ENCODE data around the gene EPM2AIP1.
"Not testable (repeated sequence)": the region's sequence is repeated elsewhere in the genome, so short reads cannot be mapped to it uniquely, and the experiment has no call there.

EPM2AIP1 gene

GRCh38 chr3:36957862-36958686, 34.9 kb downstream of the EPM2AIP1 start:
- H3K23ac ChIP-seq (ENCODE audit: low read length), result no peak overlapping the region
- WGBS (ENCODE audit: extremely low coverage, insufficient coverage, low lambda C conversion rate), result no CpG with 5 or more reads among the region's 3 CpGs
- no peak overlapping the region for H2BK15ac ChIP-seq (replicated peaks; ENCODE audit: low read depth)
- no peak overlapping the region for H2AK5ac ChIP-seq (ENCODE audit: low read length)
- no peak overlapping the region for H4K5ac ChIP-seq (ENCODE audit: low read length)
- no peak overlapping the region for H3K4ac ChIP-seq (ENCODE audit: low read depth, low read length)
- H3K4me2 ChIP-seq (ENCODE audit: low read length), result no peak overlapping the region
- no peaks in the 10 kb centered on the region for H3K79me2 ChIP-seq (ENCODE audit: control insufficient read depth, insufficient read depth, low read length)
- H3K27me3 ChIP-seq (ENCODE audit: insufficient read depth, low read length, poor library complexity), result no peaks in the 10 kb centered on the region
- H3K4me3 ChIP-seq (ENCODE audit: low read length), result no peak overlapping the region
- H2BK120ac ChIP-seq (ENCODE audit: low read depth, low read length), result no peak overlapping the region
- no peak overlapping the region for H3K9ac ChIP-seq (ENCODE audit: low read length)
- DNase-seq, result no peak
- no peak overlapping the region for H2BK5ac ChIP-seq (ENCODE audit: low read length)
- H3K36me3 ChIP-seq (ENCODE audit: control insufficient read depth, insufficient read depth, low read length), result no peaks in the 10 kb centered on the region
- no peaks in the 10 kb centered on the region for H3K79me1 ChIP-seq (ENCODE audit: low read length)
- H4K8ac ChIP-seq (ENCODE audit: low read depth, low read length), result no peak overlapping the region
- H3K56ac ChIP-seq (ENCODE audit: low read length), result no peak overlapping the region
- no peaks in the 10 kb centered on the region for H3K4me1 ChIP-seq (ENCODE audit: control insufficient read depth, low read depth, low read length)
- H3K18ac ChIP-seq (ENCODE audit: low read length), result no peak overlapping the region
- no peak overlapping the region for H3K27ac ChIP-seq (ENCODE audit: low read depth, low read length)

- Histone ChIP-seq H3K79me1 (ENCODE audit: low read length) (no peaks in the 10 kb centered on the region), H3K9ac (ENCODE audit: low read length) (no peak overlapping the region)
- WGBS (ENCODE audit: extremely low coverage, insufficient coverage, low lambda C conversion rate), result no CpG with 5 or more reads among the region's 1 CpG
Observed at GRCh38 chr3:36957063-36957462, 35.9 kb downstream of the EPM2AIP1 start.

GRCh38 chr3:36956155-36956554, 36.8 kb downstream of the EPM2AIP1 start:
- Histone ChIP-seq H3K23ac (ENCODE audit: low read length) (no peak overlapping the region), H4K8ac (ENCODE audit: low read depth, low read length) (no peak overlapping the region), H2BK120ac (ENCODE audit: low read depth, low read length) (no peak overlapping the region), H3K4me2 (ENCODE audit: low read length) (no peak overlapping the region), H4K5ac (ENCODE audit: low read length) (no peak overlapping the region), H3K4me3 (ENCODE audit: low read length) (no peak overlapping the region), H2BK15ac (replicated peaks; ENCODE audit: low read depth) (no peak overlapping the region), H2BK5ac (ENCODE audit: low read length) (no peak overlapping the region), H3K56ac (ENCODE audit: low read length) (no peak overlapping the region), H3K27me3 (ENCODE audit: insufficient read depth, low read length, poor library complexity) (no peaks in the 10 kb centered on the region), H3K27ac (ENCODE audit: low read depth, low read length) (no peak overlapping the region), H3K9ac (ENCODE audit: low read length) (no peak overlapping the region), H3K4ac (ENCODE audit: low read depth, low read length) (no peak overlapping the region), H3K79me2 (ENCODE audit: control insufficient read depth, insufficient read depth, low read length) (no peaks in the 10 kb centered on the region), H3K36me3 (ENCODE audit: control insufficient read depth, insufficient read depth, low read length) (no peaks in the 10 kb centered on the region), H3K4me1 (ENCODE audit: control insufficient read depth, low read depth, low read length) (no peaks in the 10 kb centered on the region), H2AK5ac (ENCODE audit: low read length) (no peak overlapping the region), H3K79me1 (ENCODE audit: low read length) (no peaks in the 10 kb centered on the region), H3K18ac (ENCODE audit: low read length) (no peak overlapping the region)
- no peak for DNase-seq
- no CpG with 5 or more reads among the region's 3 CpGs for WGBS (ENCODE audit: extremely low coverage, insufficient coverage, low lambda C conversion rate)

More at GRCh38 chr3:36957063-36957462, 35.9 kb downstream of the EPM2AIP1 start:
- Histone ChIP-seq H2AK5ac (ENCODE audit: low read length) (no peak overlapping the region), H3K27ac (ENCODE audit: low read depth, low read length) (no peak overlapping the region), H2BK120ac (ENCODE audit: low read depth, low read length) (no peak overlapping the region), H3K27me3 (ENCODE audit: insufficient read depth, low read length, poor library complexity) (no peaks in the 10 kb centered on the region), H3K23ac (ENCODE audit: low read length) (no peak overlapping the region), H3K56ac (ENCODE audit: low read length) (no peak overlapping the region), H3K4me3 (ENCODE audit: low read length) (no peak overlapping the region), H3K36me3 (ENCODE audit: control insufficient read depth, insufficient read depth, low read length) (no peaks in the 10 kb centered on the region), H3K4me2 (ENCODE audit: low read length) (no peak overlapping the region), H2BK15ac (replicated peaks; ENCODE audit: low read depth) (no peak overlapping the region), H3K18ac (ENCODE audit: low read length) (no peak overlapping the region), H3K4ac (ENCODE audit: low read depth, low read length) (no peak overlapping the region), H4K8ac (ENCODE audit: low read depth, low read length) (no peak overlapping the region), H4K5ac (ENCODE audit: low read length) (no peak overlapping the region), H3K79me2 (ENCODE audit: control insufficient read depth, insufficient read depth, low read length) (no peaks in the 10 kb centered on the region), H3K4me1 (ENCODE audit: control insufficient read depth, low read depth, low read length) (no peaks in the 10 kb centered on the region), H2BK5ac (ENCODE audit: low read length) (no peak overlapping the region)
- peak; percentile 71 for DNase-seq

GRCh38 chr3:36954452-36955134, 38.3 kb downstream of the EPM2AIP1 start:
- no peak overlapping the region for H3K27ac ChIP-seq (ENCODE audit: low read depth, low read length)
- no peaks in the 10 kb centered on the region for H3K36me3 ChIP-seq (ENCODE audit: control insufficient read depth, insufficient read depth, low read length)
- H2BK5ac ChIP-seq (ENCODE audit: low read length), result no peak overlapping the region
- H3K9ac ChIP-seq (ENCODE audit: low read length), result no peak overlapping the region
- H3K4ac ChIP-seq (ENCODE audit: low read depth, low read length), result no peak overlapping the region
- H2BK15ac ChIP-seq (replicated peaks; ENCODE audit: low read depth), result no peak overlapping the region
- no peak overlapping the region for H2AK5ac ChIP-seq (ENCODE audit: low read length)
- H3K56ac ChIP-seq (ENCODE audit: low read length), result no peak overlapping the region
- no peak overlapping the region for H3K4me2 ChIP-seq (ENCODE audit: low read length)
- H3K23ac ChIP-seq (ENCODE audit: low read length), result no peak overlapping the region
- H3K79me1 ChIP-seq (ENCODE audit: low read length), result no peaks in the 10 kb centered on the region
- no peak overlapping the region for H3K18ac ChIP-seq (ENCODE audit: low read length)
- H2BK120ac ChIP-seq (ENCODE audit: low read depth, low read length), result no peak overlapping the region
- no peak overlapping the region for H4K5ac ChIP-seq (ENCODE audit: low read length)
- H3K4me3 ChIP-seq (ENCODE audit: low read length), result no peak overlapping the region
- H3K27me3 ChIP-seq (ENCODE audit: insufficient read depth, low read length, poor library complexity), result no peaks in the 10 kb centered on the region
- H3K4me1 ChIP-seq (ENCODE audit: control insufficient read depth, low read depth, low read length), result no peaks in the 10 kb centered on the region
- no peak overlapping the region for H4K8ac ChIP-seq (ENCODE audit: low read depth, low read length)
- H3K79me2 ChIP-seq (ENCODE audit: control insufficient read depth, insufficient read depth, low read length), result no peaks in the 10 kb centered on the region
- no peak for DNase-seq

GRCh38 chr3:36947814-36948213, 45.1 kb downstream of the EPM2AIP1 start:
- not testable (repeated sequence) for H2BK5ac ChIP-seq (ENCODE audit: low read length); H3K4ac ChIP-seq (ENCODE audit: low read depth, low read length); H2BK120ac ChIP-seq (ENCODE audit: low read depth, low read length); H3K4me1 ChIP-seq (ENCODE audit: control insufficient read depth, low read depth, low read length); H3K4me2 ChIP-seq (ENCODE audit: low read length); H3K79me1 ChIP-seq (ENCODE audit: low read length); H3K27ac ChIP-seq (ENCODE audit: low read depth, low read length); H3K36me3 ChIP-seq (ENCODE audit: control insufficient read depth, insufficient read depth, low read length); H4K5ac ChIP-seq (ENCODE audit: low read length); H3K4me3 ChIP-seq (ENCODE audit: low read length); H3K18ac ChIP-seq (ENCODE audit: low read length); H3K23ac ChIP-seq (ENCODE audit: low read length); H3K79me2 ChIP-seq (ENCODE audit: control insufficient read depth, insufficient read depth, low read length); H3K27me3 ChIP-seq (ENCODE audit: insufficient read depth, low read length, poor library complexity); H2AK5ac ChIP-seq (ENCODE audit: low read length); H3K9ac ChIP-seq (ENCODE audit: low read length); DNase-seq; H2BK15ac ChIP-seq (replicated peaks; ENCODE audit: low read depth); H3K56ac ChIP-seq (ENCODE audit: low read length); H4K8ac ChIP-seq (ENCODE audit: low read depth, low read length)
- no CpG with 5 or more reads among the region's 5 CpGs for WGBS (ENCODE audit: extremely low coverage, insufficient coverage, low lambda C conversion rate)
